Measurements from ENCODE around the gene SPG7.
"Not testable (repeated sequence)": the region's sequence is repeated elsewhere in the genome, so short reads cannot be mapped to it uniquely, and the experiment has no call there.

The SPG7 gene

GRCh38 chr16:89581861-89582563 lies 73.8 kb downstream of the SPG7 start:
- no peak for DNase-seq

DNA sequence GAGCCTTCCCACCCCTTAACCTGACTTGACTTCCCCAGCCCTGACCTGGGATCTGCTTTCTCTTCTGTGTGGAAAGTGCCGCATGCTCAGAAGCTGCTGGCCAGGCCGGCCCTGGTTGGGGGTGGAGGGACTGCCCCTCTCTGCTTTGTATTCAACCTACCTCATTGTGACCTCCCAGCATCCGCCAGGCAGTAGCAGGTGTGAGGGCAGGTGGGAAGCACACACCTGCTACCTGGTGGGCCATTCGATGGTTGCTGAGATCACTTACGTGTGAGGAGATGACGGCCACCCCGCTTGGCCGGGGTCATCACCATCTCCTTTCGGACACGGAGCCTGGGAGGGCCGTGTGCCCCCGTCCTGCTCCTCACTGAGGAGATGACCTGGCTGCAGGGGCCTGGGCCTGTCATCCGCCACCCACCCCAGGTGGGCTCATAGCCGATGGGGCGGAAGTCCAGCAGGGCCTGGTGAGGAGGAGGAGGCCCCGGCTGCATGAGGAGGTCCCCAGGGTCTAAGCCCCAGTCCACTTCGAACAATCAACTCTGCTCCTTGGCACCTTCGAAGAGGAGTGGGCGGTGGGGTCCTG lies 74.5 kb downstream of the SPG7 start:
- DNase-seq: no peak

DNA sequence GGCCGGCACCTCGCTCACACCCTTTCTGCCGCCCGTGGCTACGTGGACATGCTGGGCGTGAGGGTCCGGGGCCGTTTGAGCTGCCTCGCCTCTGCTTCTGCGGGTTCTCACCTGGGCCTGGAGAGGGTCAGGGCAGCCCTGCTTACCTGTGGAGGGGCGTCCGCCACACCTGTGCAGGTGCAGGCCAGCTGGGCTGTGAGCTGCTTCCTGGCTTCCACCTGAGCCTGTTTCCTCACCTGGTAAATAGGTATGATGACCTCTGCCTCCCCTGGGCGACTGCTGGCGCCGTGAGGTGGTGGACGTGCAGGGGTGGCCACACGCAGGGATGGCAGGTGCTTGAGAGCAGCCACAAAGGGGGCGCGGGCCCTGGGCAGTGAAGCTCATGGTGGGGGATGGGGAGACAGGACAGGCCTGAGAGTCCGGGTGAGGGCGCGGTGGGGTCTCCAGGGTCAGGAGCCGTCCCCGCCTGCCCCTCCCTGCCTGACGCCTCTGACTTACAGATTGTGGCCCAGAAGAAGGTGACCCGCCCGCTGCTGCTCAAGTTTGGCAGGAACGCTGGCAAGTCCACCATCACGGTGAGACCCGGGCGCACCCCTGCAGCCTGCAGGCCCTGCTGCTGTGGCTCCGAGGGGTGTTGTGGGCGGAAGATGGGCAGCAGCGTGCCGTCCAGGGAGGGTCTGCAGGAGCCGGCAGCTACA lies 75.1 kb downstream of the SPG7 start:
- no peak for DNase-seq

GRCh38 chr16:89583895-89584644 lies 75.9 kb downstream of the SPG7 start:
- no peak for DNase-seq

GRCh38 chr16:89584768-89585549 lies 76.8 kb downstream of the SPG7 start:
- DNase-seq: no peak

DNA sequence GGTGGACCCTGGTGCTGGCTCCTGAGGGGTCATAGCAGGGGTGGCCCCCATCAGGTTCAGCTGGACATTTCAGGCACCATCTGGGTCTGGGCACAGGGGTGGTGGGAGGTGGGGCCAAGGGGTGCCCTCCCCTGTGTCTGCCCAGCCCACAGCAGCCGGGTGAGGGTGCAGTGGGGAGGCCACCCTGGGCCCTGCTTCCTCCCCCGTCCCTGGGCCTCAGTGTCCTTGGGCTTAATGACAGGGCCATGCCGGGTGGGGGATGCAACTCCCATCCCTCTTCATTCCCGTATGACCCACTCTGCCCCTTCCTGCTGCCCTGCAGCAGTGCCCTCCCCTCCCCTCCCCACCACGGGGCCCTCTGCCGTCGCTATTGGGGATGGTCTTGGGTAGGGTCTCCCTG lies 78.0 kb downstream of the SPG7 start:
- DNase-seq: no peak

DNA sequence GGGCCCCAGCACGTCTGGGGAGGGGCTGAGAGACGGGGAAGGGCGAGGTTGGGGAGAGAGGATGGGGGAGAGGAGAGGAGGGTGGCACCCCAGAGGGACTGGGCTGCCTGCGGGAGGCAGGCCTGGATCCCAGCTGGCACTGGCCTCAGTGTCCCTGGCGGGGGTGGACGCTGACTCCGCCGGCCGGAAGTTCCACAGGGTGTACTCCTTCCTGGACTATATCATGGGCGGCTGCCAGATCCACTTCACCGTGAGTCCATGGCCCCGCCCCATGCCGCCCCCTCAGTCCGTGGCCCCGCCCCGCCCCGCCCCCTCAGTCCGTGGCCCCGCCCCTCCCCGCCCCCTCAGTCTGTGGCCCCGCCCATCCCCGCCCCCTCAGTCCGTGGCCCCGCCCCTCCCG lies 78.7 kb downstream of the SPG7 start:
- no peak for DNase-seq

GRCh38 chr16:89587676-89588075 lies 79.5 kb downstream of the SPG7 start:
- DNase-seq: not testable (repeated sequence)

DNA sequence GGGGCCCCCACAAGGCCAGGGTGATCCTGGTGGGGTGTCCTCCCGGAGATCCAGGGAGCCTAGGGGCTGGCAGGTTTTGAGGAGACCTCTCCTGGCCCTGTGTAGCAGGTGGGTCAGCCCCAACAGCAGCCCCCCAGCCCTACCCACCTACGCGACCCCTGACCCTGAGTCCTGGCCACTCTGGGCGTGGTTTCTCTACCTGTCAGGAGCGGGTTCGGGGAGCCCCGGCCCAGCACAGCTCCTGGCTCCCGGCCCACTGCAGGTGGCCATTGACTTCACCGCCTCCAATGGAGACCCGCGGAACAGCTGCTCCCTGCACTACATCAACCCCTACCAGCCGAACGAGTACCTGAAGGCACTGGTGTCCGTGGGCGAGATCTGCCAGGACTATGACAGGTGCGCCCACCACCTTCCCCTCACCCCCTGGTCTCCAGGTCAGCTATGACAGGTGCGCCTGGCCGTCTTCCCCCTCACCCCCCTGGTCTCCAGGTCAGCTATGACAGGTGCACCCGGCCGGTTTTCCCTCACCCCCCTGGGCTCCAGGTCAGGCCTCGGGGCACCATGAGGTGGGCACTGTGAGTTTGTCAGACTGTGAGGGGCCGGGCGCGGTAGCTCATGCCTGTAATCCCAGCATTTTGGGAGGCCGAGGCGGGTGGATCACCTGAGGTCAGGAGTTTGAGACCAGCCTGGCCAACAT lies 80.4 kb downstream of the SPG7 start:
- DNase-seq: no peak

DNA sequence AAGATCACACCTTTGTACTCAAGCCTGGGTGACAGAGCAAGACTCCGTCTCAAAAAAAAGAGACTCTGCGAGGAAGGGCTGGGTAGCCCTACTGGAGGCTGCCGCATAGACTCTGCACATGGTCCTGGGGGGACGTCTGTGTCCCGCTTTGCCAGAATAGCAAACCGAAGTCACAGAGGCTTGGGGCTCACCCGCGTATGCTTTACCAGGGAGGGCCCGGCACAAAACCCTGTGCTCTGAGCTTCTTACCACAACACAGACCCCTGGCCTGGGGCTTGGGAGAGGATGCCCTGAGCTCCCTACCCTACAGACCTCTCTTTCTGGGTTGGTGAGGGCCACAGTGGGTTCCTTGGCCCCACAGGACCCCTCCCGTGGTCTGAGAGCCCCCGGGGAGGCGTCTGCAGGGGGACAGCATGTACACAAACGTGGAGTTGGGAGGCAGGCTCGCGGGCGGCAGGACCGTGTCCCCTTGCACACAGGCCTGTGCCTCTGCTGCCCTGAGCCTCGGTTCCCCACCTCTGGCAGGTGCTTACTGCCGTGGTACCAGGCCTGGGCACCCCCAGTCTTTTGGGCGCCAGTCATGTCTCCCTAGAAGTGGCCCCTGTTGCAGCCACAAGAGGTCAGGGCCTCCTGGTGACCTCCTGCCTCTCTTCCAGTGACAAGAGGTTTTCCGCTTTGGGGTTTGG lies 81.2 kb downstream of the SPG7 start:
- DNase-seq: no peak

DNA sequence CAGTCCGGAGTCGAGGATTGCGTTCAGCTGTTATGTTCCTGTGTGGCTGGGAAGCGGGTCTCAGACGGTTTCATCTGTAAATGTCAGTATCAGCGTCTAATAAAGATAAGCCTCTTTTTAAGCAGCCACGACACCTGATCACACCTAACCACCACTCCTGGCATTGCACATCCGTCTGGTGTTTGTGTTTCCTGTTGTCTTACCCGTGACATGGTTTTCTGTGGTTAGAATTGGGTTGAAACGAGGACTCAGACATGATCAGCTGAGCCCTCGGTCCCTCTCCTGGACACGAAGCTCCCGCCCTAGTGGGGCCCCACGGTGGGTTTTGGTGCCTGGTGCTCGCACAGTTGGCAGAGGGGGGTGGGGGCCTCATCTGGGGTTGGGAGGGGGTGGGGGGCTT lies 85.6 kb downstream of the SPG7 start:
- DNase-seq: no peak

- DNase-seq: no peak
Measured at GRCh38 chr16:89595330-89596060, 87.3 kb downstream of the SPG7 start.

- DNase-seq: no peak
Measured at GRCh38 chr16:89596061-89596689, 88.0 kb downstream of the SPG7 start.

DNA sequence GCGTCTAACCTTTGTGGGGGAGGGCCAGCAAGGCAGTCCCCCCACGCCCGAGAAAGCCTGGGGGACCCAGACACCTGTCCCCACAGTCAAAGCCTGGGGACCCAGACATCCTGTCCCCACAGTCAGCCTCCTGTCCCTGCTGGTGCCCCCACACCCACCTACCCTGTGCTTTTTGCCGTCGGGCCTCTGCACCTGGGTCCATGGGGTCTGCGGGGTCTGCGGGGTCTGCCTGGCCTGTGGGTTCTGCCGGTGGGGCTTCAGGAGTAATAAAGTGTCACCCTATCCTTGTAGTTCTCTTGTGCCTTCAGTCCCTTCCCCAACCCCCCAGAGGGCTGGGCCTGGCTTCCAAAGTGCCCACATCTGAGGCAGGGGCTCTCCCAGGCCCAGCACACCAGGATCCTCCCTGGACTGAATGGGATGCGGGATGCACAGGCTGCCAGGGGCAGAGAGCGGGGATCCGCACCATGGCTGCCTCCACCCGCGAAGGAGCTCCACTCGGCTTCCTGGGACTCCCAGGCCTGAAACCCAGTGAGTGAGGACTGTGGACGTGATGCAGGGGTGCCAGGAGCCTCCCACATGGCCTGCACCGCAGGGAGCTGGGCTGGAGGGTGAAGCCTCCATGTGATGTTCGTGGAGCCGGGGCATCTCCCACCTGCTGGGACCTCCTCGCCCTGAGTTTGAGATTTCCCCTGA lies 88.9 kb downstream of the SPG7 start:
- no peak for DNase-seq

GRCh38 chr16:89598199-89598598 lies 90.0 kb downstream of the SPG7 start:
- peak in 1 of 2 experiments; percentile 18 for DNase-seq

- DNase-seq: peak in 1 of 2 experiments; percentile 66
Measured at GRCh38 chr16:89599451-89599858, 91.3 kb downstream of the SPG7 start.

GRCh38 chr16:89599902-89600301 lies 91.7 kb downstream of the SPG7 start:
- no peak for DNase-seq

GRCh38 chr16:89600427-89600826 lies 92.2 kb downstream of the SPG7 start:
- DNase-seq: no peak

GRCh38 chr16:89600956-89601355 lies 92.8 kb downstream of the SPG7 start:
- DNase-seq: no peak

GRCh38 chr16:89601906-89602272 lies 93.7 kb downstream of the SPG7 start:
- no peak for DNase-seq

Measured in NCI-H526 (cell line).